HG03457 (cell line): ENCODE measurements around the gene PCDHGB5.
"Not testable (repeated sequence)": the region's sequence is repeated elsewhere in the genome, so short reads cannot be mapped to it uniquely, and the experiment has no call there.

ENCODE experiments used
- ATAC-seq: cut with Tn5 transposase; IDR thresholded peaks from one replicate; pipeline ENCODE4 v1.9.1; 2021; ENCODE audit warnings: moderate number of reproducible peaks; ENCODE audit not compliant: unreplicated experiment

PCDHGB5 gene

GRCh38 chr5:141409598-141410306, 12.0 kb downstream of the PCDHGB5 start:
- no peak for ATAC-seq

DNA sequence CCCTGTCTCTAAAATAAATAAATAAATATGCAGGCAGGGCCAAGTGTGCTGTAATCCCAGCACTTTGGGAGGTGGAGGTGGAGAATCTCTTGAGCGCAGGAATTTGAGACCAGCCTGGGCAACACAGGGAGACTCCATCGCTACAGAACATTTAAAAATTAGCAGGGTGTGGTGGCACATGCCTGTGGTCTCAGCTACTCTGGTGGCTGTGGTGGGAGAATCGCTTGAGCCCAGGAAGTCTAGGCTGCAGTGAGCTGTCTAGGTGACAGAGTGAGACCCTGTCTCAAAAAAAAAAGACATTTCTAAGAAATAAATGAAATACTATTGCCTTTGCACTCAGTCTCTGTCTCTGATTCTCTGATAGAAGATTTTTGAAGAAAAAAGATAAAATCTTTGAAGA, 13.8 kb downstream of the PCDHGB5 start:
- no peak for ATAC-seq

GRCh38 chr5:141412854-141413539, 15.2 kb downstream of the PCDHGB5 start, which contains the start of gene PCDHGA10:
Gene PCDHGA10, plus strand, starts transcription at chr5:141412987. Its CDS starts 189 bp downstream, at chr5:141413176.
- ATAC-seq, result peak; percentile 59

DNA sequence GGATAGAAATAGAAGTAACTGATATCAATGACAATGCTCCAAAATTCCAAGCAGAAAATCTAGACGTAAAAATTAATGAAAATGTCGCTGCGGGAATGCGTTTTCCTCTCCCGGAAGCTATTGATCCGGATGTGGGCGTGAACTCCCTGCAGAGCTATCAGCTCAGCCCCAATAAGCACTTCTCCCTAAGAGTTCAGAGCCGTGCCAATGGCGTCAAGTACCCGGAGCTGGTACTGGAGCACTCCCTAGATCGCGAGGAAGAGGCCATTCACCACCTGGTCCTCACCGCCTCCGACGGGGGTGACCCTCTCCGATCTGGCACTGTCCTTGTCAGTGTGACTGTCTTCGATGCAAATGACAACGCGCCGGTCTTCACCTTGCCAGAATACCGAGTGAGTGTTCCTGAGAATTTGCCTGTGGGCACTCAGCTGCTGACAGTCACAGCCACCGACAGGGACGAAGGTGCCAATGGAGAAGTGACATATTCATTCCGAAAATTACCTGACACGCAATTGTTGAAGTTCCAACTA, 15.9 kb downstream of the PCDHGB5 start:
- no peak for ATAC-seq

GRCh38 chr5:141414548-141415274, 17.0 kb downstream of the PCDHGB5 start:
- ATAC-seq, result not testable (repeated sequence)

GRCh38 chr5:141415275-141415618, 17.5 kb downstream of the PCDHGB5 start:
- ATAC-seq, result not testable (repeated sequence)

DNA sequence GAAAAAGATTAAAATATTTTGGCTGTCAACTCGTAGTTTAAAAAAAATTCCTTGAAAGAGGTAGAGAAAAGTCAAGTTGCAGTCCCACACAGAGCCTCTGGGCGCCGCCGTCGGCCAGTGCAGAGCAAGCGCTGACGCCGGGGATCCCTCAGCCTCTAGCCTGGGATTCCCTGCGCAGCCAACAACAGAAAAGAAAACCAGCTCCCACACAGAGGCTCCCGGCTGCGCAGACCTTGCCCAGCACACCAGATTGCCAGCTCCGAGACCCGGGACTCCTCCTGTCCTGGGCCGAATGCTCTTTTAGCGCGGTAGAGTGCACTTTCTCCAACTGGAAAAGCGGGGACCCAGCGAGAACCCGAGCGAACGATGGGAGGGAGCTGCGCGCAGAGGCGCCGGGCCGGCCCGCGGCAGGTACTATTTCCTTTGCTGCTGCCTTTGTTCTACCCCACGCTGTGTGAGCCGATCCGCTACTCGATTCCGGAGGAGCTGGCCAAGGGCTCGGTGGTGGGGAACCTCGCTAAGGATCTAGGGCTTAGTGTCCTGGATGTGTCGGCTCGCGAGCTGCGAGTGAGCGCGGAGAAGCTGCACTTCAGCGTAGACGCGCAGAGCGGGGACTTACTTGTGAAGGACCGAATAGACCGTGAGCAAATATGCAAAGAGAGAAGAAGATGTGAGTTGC, 19.9 kb downstream of the PCDHGB5 start, which contains the start of gene PCDHGB7:
PCDHGB7 (plus strand) TSS at position 184 of the 679 bp plus-strand sequence; CDS start at position 367, 183 bp downstream.
- peak; percentile 45 for ATAC-seq

DNA sequence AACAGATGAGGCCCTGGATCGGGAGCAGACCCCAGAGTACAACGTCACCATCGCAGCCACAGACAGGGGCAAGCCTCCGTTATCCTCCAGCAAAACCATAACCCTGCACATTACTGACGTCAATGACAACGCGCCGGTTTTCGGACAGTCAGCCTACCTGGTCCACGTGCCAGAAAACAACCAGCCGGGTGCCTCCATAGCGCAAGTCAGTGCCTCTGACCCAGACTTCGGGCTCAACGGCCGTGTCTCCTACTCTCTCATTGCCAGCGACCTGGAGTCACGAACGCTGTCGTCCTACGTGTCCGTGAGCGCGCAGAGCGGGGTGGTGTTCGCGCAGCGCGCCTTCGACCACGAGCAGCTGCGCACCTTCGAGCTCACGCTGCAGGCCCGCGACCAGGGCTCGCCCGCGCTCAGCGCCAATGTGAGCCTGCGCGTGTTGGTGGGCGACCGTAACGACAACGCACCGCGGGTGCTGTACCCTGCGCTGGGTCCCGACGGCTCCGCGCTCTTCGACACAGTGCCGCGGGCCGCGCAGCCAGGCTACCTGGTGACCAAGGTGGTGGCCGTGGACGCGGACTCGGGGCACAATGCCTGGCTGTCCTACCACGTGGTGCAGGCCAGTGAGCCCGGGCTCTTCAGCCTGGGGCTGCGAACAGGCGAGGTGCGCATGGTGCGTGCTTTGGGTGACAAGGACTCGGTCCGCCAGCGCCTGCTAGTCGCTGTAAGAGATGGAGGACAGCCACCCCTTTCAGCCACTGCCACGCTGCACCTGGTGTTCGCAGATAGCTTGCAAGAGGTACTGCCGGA, 21.5 kb downstream of the PCDHGB5 start:
- ATAC-seq, result no peak

DNA sequence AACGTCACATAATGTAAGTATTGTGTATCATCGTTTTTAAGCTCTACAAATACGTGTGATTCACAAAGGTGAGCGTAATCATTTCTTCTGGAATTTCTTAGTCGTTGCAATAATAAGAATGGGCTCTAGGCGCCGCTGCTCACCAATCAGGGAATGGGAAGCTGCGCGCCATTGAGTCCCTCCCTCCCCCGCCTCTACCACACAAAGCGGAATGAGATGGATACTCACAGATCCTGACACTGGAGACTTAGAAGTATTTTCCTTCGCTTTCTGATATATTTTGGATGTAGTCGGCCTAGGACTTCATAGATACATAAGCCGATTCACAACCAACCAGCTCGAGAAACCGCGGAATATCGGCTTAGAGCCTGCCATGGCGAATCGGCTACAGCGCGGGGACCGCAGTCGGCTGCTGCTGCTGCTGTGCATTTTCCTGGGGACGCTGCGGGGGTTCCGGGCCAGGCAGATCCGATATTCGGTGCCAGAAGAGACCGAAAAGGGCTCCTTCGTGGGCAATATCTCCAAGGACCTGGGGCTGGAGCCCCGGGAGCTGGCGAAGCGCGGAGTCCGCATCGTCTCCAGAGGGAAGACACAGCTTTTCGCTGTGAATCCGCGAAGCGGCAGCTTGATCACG, 23.2 kb downstream of the PCDHGB5 start, which contains the start of gene PCDHGA11:
PCDHGA11 (plus strand) TSS at position 197 of the 634 bp plus-strand sequence; CDS start at position 374, 177 bp downstream.
- ATAC-seq, result no peak

DNA sequence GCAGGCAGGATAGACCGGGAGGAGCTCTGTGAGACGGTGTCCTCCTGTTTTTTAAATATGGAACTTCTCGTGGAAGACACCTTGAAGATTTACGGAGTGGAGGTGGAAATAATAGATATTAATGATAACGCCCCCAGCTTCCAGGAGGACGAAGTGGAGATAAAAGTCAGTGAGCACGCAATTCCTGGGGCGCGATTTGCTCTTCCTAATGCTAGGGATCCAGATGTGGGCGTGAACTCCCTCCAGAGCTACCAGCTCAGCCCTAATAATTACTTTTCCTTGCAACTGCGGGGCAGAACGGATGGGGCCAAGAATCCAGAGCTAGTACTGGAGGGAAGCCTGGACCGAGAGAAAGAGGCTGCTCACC, 23.7 kb downstream of the PCDHGB5 start:
- ATAC-seq, result no peak

DNA sequence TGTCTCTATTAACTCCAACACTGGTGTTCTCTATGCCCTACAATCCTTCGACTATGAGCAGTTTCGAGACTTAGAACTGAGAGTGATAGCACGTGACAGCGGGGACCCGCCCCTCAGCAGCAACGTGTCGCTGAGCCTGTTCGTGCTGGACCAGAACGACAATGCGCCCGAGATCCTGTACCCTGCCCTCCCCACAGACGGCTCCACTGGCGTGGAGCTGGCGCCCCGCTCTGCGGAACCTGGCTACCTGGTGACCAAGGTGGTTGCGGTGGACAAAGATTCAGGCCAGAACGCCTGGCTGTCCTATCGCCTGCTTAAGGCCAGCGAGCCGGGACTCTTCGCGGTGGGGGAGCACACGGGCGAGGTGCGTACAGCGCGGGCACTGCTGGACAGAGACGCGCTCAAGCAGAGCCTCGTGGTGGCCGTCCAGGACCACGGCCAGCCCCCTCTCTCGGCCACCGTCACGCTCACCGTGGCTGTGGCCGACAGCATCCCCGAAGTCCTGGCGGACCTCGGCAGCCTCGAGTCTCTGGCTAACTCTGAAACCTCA, 25.1 kb downstream of the PCDHGB5 start:
- ATAC-seq, result no peak

GRCh38 chr5:141427783-141428426, 30.2 kb downstream of the PCDHGB5 start:
- no peak for ATAC-seq

- peak; percentile 94 for ATAC-seq
Measured at GRCh38 chr5:141430332-141431113, 32.8 kb downstream of the PCDHGB5 start, which contains the start of gene PCDHGA12. Gene PCDHGA12, plus strand, starts transcription at chr5:141430507. Its CDS starts 253 bp downstream, at chr5:141430760.

DNA sequence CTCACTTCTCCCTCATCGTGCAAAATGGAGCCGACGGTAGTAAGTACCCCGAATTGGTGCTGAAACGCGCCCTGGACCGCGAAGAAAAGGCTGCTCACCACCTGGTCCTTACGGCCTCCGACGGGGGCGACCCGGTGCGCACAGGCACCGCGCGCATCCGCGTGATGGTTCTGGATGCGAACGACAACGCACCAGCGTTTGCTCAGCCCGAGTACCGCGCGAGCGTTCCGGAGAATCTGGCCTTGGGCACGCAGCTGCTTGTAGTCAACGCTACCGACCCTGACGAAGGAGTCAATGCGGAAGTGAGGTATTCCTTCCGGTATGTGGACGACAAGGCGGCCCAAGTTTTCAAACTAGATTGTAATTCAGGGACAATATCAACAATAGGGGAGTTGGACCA, 33.5 kb downstream of the PCDHGB5 start:
- no peak for ATAC-seq

- ATAC-seq, result not testable (repeated sequence)
Measured at GRCh38 chr5:141432308-141432707, 34.6 kb downstream of the PCDHGB5 start.

DNA sequence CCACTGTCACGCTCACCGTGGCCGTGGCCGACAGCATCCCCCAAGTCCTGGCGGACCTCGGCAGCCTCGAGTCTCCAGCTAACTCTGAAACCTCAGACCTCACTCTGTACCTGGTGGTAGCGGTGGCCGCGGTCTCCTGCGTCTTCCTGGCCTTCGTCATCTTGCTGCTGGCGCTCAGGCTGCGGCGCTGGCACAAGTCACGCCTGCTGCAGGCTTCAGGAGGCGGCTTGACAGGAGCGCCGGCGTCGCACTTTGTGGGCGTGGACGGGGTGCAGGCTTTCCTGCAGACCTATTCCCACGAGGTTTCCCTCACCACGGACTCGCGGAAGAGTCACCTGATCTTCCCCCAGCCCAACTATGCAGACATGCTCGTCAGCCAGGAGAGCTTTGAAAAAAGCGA, 35.0 kb downstream of the PCDHGB5 start:
- ATAC-seq, result not testable (repeated sequence)

DNA sequence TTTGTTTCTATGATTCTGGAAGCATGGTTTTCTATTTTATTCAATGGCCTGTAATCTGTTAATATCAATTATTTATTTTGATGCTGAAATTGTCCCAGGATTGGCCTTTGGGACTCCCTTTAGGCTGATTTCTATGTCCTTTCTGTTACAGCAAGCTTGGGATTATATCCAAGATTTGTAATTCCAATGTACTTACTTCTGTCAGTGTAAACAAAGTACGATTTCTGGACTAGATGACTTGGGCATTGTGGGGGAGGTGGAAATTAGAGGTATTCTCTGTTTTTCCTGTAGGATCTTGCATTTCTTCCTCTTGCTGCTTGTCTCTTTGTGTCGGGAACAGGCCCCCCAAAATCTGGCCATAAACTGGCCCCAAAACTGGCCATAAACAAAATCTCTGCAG, 36.3 kb downstream of the PCDHGB5 start:
- ATAC-seq, result no peak

- ATAC-seq, result no peak
Measured at GRCh38 chr5:141437221-141437620, 39.5 kb downstream of the PCDHGB5 start.
